ENCODE results near the gene ALDH18A1.
"Not testable (repeated sequence)": the region's sequence is repeated elsewhere in the genome, so short reads cannot be mapped to it uniquely, and the experiment has no call there.

The ALDH18A1 gene

DNA sequence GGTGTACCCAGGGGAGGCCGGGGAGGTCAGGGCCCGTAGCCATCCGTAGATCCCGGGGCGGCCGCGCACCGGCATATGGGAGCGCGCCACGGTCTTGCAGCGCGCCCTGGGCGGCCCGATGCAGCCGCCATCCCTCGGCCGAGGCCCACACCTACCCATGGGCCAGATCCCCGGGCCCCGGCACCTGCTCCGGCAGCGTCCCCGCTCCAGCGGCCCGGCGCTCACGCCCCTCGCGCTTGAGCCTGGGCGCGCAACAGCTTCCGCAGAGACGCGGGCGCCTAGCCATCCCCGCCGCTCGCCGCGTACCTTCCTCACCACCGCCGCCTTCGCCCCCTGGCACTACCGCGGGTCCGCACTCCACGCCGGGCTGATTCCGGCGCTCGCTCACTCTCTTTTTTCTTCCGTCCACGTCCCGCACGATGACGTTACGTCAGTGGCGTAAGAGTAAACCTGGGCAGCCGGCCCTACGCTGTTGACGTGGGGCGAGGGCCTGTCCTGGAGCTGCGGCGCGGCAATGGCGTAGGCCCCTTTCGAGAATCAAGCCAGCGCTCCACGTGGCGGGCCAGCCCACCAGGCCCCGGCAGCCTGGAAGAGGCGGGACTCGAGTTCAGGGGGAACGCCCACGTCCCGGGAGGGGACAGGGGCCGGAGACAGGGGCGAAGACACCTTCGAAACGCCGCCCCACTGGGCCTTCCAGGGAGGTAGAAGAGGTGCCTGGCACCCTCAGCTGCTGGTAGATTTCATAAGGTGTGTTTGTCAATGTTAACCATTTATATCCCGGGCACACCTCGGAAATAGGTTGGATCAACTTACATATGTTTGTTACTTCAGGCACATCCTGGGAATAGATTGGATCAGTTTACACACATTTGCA lies at the start of gene ALDH18A1:
Gene ALDH18A1 (minus strand): TSS at position 421 of the 874 bp plus-strand sequence. CDS start 3,334 bp downstream, outside the sequence.
- peak; percentile 4 to 63 for DNase-seq

- DNase-seq = no peak
Observed at GRCh38 chr10:95698415-95698814, 41.9 kb upstream of the ALDH18A1 start.

DNA sequence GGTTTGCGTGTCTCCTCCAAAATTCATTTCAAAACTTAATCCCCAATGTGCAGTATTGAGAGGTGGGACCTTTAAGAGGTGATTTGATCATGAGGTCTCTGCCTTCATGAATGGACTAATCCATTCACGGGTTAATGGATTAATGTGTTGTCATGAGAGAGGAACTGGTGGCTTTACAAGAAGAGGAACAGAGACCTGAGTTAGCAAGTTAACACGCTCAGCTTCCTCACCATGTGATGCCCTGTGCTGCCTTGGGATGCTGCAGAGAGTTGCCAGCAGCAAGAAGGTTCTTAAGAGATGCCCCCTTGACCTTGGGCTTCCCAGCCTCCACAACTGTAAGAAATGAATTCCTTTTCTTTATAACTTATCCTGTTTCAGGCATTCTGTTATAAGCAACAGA lies 40.9 kb upstream of the ALDH18A1 start:
- no peak for DNase-seq

GRCh38 chr10:95694665-95695064 lies 38.2 kb upstream of the ALDH18A1 start:
- no peak for DNase-seq

- peak; percentile 85 to 94 for DNase-seq
Observed at GRCh38 chr10:95693668-95694534, 37.4 kb upstream of the ALDH18A1 start, which contains the start of gene TCTN3. TSS of gene TCTN3 (minus strand) at chr10:95693927. CDS start at chr10:95693899, 28 bp downstream.

DNA sequence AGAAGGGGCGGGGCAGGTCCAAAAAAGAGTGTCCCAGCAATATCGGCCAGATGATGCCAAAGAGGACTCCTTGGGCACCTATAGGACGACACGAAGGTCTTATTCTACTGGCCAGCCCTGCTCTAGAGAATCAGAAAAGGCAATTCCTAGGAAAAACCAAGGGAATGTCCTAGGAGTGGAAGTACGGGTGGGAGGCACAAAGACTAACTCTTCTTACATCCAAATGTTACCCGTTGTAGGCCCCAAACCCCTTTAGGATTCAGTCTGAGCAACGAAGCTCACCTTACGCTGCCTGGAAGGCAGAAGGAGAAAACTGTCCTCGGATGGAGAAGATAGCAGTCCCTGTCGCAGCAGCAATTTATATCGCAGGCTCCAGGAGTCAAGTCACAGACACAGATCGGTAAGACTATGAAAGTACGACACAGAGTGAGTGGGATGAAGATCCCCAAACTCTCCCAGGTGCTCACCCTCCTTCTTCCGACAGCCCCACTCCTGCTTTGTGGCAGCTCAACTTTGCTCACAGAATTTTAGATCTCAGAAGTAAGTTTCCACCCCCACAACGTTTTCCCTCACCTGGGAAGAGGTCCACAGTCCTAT lies 36.7 kb upstream of the ALDH18A1 start:
- peak in 1 of 2 experiments; percentile 10 for DNase-seq

- no peak for DNase-seq
Observed at GRCh38 chr10:95691281-95691680, 34.8 kb upstream of the ALDH18A1 start.

- no peak for DNase-seq
Observed at GRCh38 chr10:95688648-95689047, 32.1 kb upstream of the ALDH18A1 start.

GRCh38 chr10:95683966-95684365 lies 27.5 kb upstream of the ALDH18A1 start:
- DNase-seq = no peak

GRCh38 chr10:95675403-95676116 lies 19.0 kb upstream of the ALDH18A1 start:
- DNase-seq = no peak

DNA sequence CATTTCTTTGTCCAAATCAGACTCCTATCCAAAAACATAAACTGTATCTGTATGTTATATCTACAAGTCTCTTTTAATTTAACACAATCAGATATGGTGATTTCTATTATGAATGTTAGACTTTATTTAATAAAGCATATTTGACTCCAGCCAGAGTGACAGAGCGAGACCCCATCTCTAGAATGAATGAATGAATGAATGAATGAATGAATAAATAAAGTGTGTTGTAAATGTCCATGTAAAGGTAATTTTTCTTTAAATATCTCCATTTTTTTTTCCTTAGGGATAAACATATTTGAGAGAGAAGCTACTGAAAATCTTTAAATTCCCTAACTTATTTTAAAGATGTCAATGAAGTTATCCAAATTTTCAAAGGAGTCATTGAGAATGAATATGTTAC lies 18.1 kb upstream of the ALDH18A1 start:
- no peak for DNase-seq

- DNase-seq = not testable (repeated sequence)
Observed at GRCh38 chr10:95672641-95673040, 16.1 kb upstream of the ALDH18A1 start.

GRCh38 chr10:95664543-95664942 lies 8.0 kb upstream of the ALDH18A1 start:
- peak in 1 of 2 experiments; percentile 10 for DNase-seq

DNA sequence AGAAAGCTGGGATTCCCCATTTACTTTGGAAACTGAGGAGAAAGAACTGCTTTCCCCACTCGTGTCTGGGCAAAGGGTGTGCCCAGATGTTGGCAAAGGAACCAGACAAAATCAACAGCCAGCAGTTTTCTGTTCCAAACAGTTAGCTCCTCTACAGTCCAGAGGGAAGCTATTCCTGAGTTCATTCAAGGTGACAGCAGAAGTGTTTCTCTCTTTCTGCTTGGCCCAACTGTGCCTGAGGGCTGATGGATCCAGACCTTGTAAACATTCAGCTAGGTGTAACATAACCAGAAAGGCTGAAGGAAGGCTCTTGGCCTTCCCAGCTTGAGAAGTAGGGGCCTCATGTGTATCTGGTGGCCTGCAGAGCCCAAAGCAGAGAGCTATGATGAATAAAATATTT lies 7.0 kb upstream of the ALDH18A1 start:
- DNase-seq = no peak

DNA sequence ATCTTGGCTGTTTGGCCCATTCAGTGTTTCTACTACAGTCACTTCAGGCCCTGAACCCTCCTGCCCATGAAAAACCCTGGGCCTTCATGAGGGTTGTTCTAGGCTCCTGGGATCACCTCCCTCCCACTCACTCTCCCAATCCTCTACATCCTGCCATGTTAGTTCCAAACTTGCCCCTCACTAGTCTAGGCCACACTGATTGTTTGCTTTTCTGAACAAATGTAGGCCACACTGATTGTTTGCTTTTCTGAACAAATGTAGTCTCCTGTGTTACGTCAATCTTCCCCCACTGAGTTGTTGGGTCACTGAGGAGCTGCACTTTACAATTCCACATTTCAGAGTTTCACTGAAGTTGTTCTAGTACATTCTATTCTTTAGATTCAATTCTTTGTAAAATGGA lies 5.3 kb upstream of the ALDH18A1 start:
- no peak for DNase-seq

GRCh38 chr10:95660283-95660682 lies 3.8 kb upstream of the ALDH18A1 start:
- no peak for DNase-seq

DNA sequence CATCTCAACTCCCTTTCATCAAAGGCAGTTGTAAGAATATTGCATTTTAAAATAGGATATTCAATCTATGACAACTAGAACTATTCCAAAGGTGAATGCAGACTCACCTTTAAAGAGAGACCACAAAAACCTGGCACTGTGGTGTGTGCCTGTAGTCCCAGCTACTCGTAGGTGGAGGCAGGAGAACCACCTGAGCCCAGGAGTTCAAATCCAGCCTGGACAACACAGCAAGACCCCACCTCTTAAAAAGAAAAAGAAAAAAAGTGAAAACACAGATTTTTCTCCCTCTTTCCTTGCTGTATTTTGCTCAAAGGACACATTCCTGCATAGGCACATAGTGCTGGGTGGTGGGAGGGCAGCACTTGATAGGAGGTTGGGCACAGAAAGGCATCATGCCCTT lies 739 bp upstream of the ALDH18A1 start:
- no peak for DNase-seq

- peak in 1 of 2 experiments; percentile 2 for DNase-seq
Observed at GRCh38 chr10:95655571-95656290, 780 bp downstream of the ALDH18A1 start.

GRCh38 chr10:95653895-95654294 lies 2.6 kb downstream of the ALDH18A1 start:
- DNase-seq = no peak

DNA sequence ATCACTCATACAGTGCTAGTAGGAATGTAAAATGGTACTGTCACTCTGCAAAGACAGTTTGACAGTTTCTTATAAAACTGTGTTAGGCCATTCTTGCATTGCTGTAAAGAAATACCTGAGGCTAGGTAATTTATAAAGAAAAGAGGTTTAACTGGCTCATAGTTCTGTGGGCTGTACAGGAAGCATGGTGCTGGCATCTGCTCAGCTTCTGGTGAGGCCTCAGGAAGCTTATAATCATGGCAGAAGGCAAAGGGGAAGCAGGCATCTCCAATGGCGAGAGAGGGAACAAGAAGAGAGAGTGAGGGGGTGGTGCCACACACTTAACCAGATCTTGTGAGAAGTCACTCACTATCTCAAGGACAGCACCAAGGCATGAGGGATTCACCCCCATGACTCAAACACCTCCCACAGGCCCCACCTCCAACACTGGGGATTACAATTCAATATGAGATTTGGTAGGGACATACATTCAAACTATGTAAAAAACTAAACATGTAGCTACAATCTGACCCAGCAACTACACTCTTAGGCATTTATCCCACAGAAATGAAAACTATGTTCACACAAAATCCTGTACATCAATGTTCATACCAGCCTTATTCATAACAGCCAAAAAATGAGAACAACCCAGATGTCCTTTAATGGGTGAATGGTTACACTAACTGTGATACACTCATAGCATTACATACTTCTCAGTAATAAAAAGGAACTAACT lies 5.0 kb downstream of the ALDH18A1 start:
- DNase-seq = no peak

GRCh38 chr10:95650232-95650631 lies 6.3 kb downstream of the ALDH18A1 start:
- no peak for DNase-seq

Measured in NCI-H524 (cell line).